Dendritic cell treated with granulocyte-macrophage colony-stimulating factor and Interleukin-4, amounts not matched to agents 40 ng/mL and 50 ng/mL, for 4 days (primary cell): ENCODE data around the gene GALNT2.

Source experiments
- H3K27ac Mint-ChIP-seq: one replicate; pipeline ENCODE4 v1.8.0; 2022; ENCODE audit warnings: mild to moderate bottlenecking, mixed read lengths
- H3K27me3 Mint-ChIP-seq: one replicate; pipeline ENCODE4 v1.8.0; 2022; ENCODE audit warnings: mild to moderate bottlenecking, mixed read lengths
- H3K36me3 Mint-ChIP-seq: one replicate; pipeline ENCODE4 v1.8.0; 2022; ENCODE audit warnings: low read depth, mixed read lengths
- H3K4me1 Mint-ChIP-seq: one replicate; pipeline ENCODE4 v1.8.0; 2022; ENCODE audit warnings: low read depth, mixed read lengths
- H3K4me3 Mint-ChIP-seq: one replicate; pipeline ENCODE4 v1.8.0; 2022; ENCODE audit warnings: mild to moderate bottlenecking, moderate library complexity, mixed read lengths
- H3K9me3 Mint-ChIP-seq: one replicate; pipeline ENCODE4 v1.8.0; 2022; ENCODE audit warnings: mixed read lengths
- intact Hi-C: fragments of 100-400 bp; cut with micrococcal nuclease; formaldehyde crosslinking; loops from one replicate; pipeline ENCODE4 v1.15.0; 2022

GALNT2 gene

GRCh38 chr1:230316864-230317745 lies 250.1 kb downstream of the GALNT2 start:
- intact Hi-C loops, result no loop called here
- H3K4me3 Mint-ChIP-seq, result no peak overlapping the region
- no peaks in the 10 kb centered on the region for H3K9me3 Mint-ChIP-seq
- no peaks in the 10 kb centered on the region for H3K36me3 Mint-ChIP-seq
- peaks cover 5% of the 10 kb centered on the region for H3K27me3 Mint-ChIP-seq
- H3K27ac Mint-ChIP-seq, result no peak overlapping the region
- H3K4me1 Mint-ChIP-seq, result no peaks in the 10 kb centered on the region

GRCh38 chr1:230317823-230318819 lies 251.1 kb downstream of the GALNT2 start:
- Mint-ChIP-seq H3K27ac (no peak overlapping the region), H3K4me1 (no peaks in the 10 kb centered on the region), H3K36me3 (no peaks in the 10 kb centered on the region), H3K4me3 (no peak overlapping the region), H3K27me3 (peaks cover 3% of the 10 kb centered on the region), H3K9me3 (no peaks in the 10 kb centered on the region)
- intact Hi-C loops, result no loop called here

DNA sequence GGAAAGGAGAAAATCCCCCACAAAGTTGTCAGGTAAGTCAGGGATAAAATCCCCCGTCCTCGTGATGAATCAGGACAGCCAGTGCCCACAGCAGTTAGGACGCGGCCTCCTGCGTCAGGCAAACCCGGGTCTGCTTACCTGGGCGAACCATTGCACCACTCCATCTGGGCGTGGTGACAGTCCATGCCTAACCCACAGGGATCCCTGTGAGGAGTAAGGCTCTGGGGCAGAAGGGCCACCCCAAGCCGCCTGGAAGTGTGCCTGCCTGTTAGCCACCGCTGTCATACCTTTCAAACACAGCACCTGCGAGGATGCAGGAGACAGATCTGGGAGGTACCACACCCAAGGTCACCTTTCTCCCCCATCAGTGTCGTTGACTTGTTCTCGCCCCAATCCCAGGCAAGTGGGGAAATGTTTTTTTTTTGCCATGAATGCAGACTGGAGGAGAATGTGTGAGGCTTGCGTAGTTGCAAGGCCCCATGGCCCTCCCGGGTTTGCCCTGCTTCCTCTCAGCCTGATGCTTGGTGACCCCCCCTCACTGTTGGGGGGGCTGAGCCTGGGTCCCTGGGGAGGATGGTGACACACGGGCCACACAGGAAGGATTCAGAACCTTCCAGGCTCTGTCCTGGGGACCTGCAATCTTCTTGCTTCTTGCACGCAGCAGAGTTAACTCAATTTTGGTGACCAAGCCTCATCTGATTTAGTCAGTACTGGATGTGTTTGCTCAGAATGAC lies 252.1 kb downstream of the GALNT2 start:
- Mint-ChIP-seq H3K27me3 (peaks cover 3% of the 10 kb centered on the region), H3K27ac (no peak overlapping the region), H3K9me3 (no peaks in the 10 kb centered on the region), H3K4me3 (no peak overlapping the region), H3K36me3 (no peaks in the 10 kb centered on the region), H3K4me1 (no peaks in the 10 kb centered on the region)
- intact Hi-C loops, result no loop called here

GRCh38 chr1:230320804-230321203 lies 253.8 kb downstream of the GALNT2 start:
- Mint-ChIP-seq H3K27me3 (peaks cover 3% of the 10 kb centered on the region), H3K36me3 (no peaks in the 10 kb centered on the region), H3K4me1 (no peaks in the 10 kb centered on the region), H3K4me3 (no peak overlapping the region), H3K27ac (no peak overlapping the region), H3K9me3 (no peaks in the 10 kb centered on the region)
- intact Hi-C loops, result no loop called here

DNA sequence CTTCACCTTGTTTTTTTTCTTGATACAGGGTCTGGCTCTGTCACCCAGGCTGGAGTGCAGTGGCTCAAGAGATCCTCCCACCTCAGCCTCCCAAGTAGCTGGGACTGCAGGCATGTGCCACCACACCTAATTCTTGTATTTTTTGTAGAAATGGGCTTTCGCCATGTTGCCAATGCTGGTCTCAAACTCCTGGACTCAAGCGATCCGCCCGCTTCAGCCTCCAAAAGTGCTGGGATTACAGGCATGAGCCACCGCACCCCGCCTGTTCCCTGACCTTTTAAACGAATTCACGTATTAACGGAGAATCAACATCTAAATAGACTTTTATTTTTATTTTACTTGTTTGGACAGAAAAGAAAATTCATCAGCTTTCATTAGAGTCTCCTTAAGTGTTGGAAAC lies 254.3 kb downstream of the GALNT2 start:
- intact Hi-C loops, result no loop called here
- Mint-ChIP-seq H3K27me3 (peaks cover 3% of the 10 kb centered on the region), H3K4me1 (no peaks in the 10 kb centered on the region), H3K9me3 (no peaks in the 10 kb centered on the region), H3K36me3 (no peaks in the 10 kb centered on the region), H3K27ac (no peak overlapping the region), H3K4me3 (no peak overlapping the region)

- Mint-ChIP-seq H3K4me3 (no peak overlapping the region), H3K4me1 (no peaks in the 10 kb centered on the region), H3K27ac (no peak overlapping the region), H3K9me3 (no peaks in the 10 kb centered on the region), H3K27me3 (peaks cover 3% of the 10 kb centered on the region), H3K36me3 (no peaks in the 10 kb centered on the region)
- intact Hi-C loops, result no loop called here
Observed at GRCh38 chr1:230321741-230322420, 254.8 kb downstream of the GALNT2 start.

- Mint-ChIP-seq H3K27me3 (peaks cover 3% of the 10 kb centered on the region), H3K36me3 (no peaks in the 10 kb centered on the region), H3K9me3 (no peaks in the 10 kb centered on the region), H3K4me3 (no peak overlapping the region), H3K4me1 (no peaks in the 10 kb centered on the region), H3K27ac (no peak overlapping the region)
- intact Hi-C loops, result no loop called here
Observed at GRCh38 chr1:230322421-230322756, 255.4 kb downstream of the GALNT2 start.

- Mint-ChIP-seq H3K27ac (no peak overlapping the region), H3K4me3 (no peak overlapping the region), H3K36me3 (no peaks in the 10 kb centered on the region), H3K27me3 (peaks cover 3% of the 10 kb centered on the region), H3K4me1 (no peaks in the 10 kb centered on the region), H3K9me3 (no peaks in the 10 kb centered on the region)
- intact Hi-C loops, result no loop called here
Observed at GRCh38 chr1:230322967-230323547, 256.0 kb downstream of the GALNT2 start.

GRCh38 chr1:230323686-230324085 lies 256.6 kb downstream of the GALNT2 start:
- Mint-ChIP-seq H3K4me1 (no peaks in the 10 kb centered on the region), H3K4me3 (no peak overlapping the region), H3K9me3 (no peaks in the 10 kb centered on the region), H3K27me3 (no peaks in the 10 kb centered on the region), H3K27ac (no peak overlapping the region), H3K36me3 (no peaks in the 10 kb centered on the region)
- intact Hi-C loops, result no loop called here

DNA sequence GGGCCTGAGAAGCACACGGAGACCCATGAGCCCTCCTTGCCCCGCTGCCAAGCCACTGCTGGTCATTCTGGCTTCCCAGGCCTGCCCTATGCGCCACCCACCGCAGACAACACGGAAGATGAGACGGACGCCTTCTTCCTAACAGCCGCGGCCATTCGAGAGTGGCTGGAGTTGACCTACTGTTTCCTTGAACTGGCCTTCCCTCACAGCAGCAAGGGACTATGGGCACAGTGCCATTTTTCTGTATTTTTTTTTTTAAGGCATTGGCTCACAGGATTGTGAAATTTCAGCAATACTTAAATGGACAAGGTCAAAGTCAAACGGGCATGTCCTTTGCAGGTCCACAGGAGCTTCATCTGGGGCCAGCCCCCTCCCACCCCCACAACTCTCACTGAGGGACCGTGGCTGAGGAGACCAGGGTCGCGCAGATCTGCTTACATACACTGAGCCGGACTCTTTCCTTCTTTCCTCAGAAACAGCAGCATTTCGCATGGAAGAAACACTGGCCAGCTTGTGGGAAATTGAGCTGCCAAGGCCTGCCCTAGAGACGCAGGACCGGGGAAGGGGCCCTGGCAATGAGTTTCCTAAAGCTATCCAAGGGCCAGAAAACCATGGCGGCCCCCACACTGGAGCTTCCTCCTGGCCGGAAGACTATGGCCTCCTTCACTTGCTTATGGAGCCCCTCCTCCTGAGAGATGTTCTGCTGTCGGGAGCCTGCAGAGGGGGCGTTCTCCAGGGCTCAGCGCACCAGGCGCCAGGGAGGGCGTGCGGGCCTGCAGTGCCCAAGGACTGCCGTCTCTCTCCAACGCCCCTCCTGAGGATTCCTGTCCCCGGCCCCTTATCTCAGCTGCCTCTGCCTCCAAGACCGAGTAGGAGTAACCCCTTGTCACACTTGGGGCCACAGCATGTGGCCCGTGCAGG lies 260.2 kb downstream of the GALNT2 start:
- intact Hi-C loops, result no loop called here
- Mint-ChIP-seq H3K4me1 (no peaks in the 10 kb centered on the region), H3K4me3 (no peak overlapping the region), H3K27me3 (no peaks in the 10 kb centered on the region), H3K9me3 (no peaks in the 10 kb centered on the region), H3K27ac (no peak overlapping the region), H3K36me3 (no peaks in the 10 kb centered on the region)

GRCh38 chr1:230327892-230328284 lies 260.9 kb downstream of the GALNT2 start:
- Mint-ChIP-seq H3K36me3 (no peaks in the 10 kb centered on the region), H3K27ac (no peak overlapping the region), H3K4me3 (no peak overlapping the region), H3K9me3 (no peaks in the 10 kb centered on the region), H3K4me1 (no peaks in the 10 kb centered on the region), H3K27me3 (no peaks in the 10 kb centered on the region)
- intact Hi-C loops, result no loop called here

DNA sequence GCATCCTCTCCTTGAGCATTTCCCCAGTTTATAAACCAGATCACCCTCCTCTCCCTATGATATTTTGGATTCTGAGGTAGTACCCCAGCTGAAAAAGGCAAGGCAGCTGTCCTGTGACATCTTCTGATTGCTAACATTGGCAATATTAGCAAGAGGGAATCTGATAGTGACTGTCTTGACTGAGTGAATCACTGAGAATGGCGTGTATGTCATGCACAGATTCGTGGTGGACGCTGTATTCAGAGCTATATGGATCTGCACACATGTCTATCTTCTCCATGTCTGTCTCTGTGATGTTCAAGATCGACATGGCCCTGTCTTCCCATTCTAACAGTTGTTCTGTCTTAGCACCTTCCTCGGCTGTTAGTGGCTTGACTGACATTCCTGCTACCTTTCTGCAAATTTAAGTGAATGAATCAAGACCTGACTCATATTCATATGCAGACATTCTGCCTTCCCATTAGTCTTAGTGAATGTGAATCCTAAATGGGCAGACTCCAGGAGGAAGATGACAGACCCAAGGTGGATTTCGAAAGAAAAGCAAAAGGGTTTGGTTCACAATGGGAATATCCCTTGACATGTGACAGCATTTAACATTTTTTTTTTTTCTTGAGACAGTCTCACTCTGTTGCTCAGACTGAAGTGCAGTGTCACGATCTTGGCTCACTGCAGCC lies 261.4 kb downstream of the GALNT2 start:
- intact Hi-C loops, result no loop called here
- Mint-ChIP-seq H3K27ac (no peak overlapping the region), H3K4me3 (no peak overlapping the region), H3K27me3 (no peaks in the 10 kb centered on the region), H3K9me3 (no peaks in the 10 kb centered on the region), H3K36me3 (no peaks in the 10 kb centered on the region), H3K4me1 (no peaks in the 10 kb centered on the region)
